Measurements from ENCODE around the gene PPP4R3B. TPM values are rescaled to one million over a fixed set of nuclear protein-coding genes. Genes with fewer than 3 reads are reported as not detected.

PPP4R3B gene
- total RNA-seq, 1 experiment from 2014 or later = 40.7 TPM

- DNase-seq (ENCODE audit: low read depth) = peak; percentile 35
Observed at GRCh38 chr2:55511508-55512124, 105.8 kb downstream of the PPP4R3B start.

GRCh38 chr2:55502590-55503141, 114.8 kb downstream of the PPP4R3B start:
- DNase-seq (ENCODE audit: low read depth) = no peak

- peak; percentile 56 for DNase-seq (ENCODE audit: low read depth)
Observed at GRCh38 chr2:55500025-55500424, 117.4 kb downstream of the PPP4R3B start.

GRCh38 chr2:55498582-55498981, 118.8 kb downstream of the PPP4R3B start:
- DNase-seq (ENCODE audit: low read depth) = no peak

Other genes with a start within 250 kb of the PPP4R3B start
- 47.5 and 58.7 TPM in 2 replicates for gene CCDC88A, start 197.8 kb downstream of the PPP4R3B start, total RNA-seq (2014; rRNA removed; shearing (Covaris generic))
- 27.1 and 39.6 TPM in 2 replicates for gene CFAP36, start 97.9 kb downstream of the PPP4R3B start, total RNA-seq (2014; rRNA removed; shearing (Covaris generic))
- gene PNPT1, start 76.2 kb upstream of the PPP4R3B start, total RNA-seq (2014; rRNA removed; shearing (Covaris generic)) = 54.2 and 62.2 TPM in 2 replicates

Measured in Daoy (cell line).